ENCODE measurements around the gene SNAPC5.

DNA sequence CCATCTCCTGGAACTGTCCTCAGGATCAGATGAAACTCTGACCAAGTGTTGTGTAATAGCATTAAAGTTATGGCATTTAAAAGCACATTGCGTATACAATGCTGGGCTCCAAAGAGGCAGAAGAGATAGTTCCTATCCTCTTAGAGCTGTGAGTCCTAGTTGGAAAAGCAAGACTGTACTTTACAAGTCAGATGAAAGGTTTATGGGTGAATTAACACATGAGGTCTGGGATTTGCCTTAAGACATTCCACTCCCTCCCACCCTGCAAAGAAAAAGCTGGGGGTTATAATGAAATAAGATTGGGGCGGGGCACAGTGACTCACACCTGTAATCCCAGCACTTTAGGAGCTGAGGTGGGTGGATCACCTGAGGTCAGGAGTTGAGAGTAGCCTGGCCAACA is 35.6 kb downstream of the SNAPC5 start:
- TF ChIP-seq, protein P1, sequence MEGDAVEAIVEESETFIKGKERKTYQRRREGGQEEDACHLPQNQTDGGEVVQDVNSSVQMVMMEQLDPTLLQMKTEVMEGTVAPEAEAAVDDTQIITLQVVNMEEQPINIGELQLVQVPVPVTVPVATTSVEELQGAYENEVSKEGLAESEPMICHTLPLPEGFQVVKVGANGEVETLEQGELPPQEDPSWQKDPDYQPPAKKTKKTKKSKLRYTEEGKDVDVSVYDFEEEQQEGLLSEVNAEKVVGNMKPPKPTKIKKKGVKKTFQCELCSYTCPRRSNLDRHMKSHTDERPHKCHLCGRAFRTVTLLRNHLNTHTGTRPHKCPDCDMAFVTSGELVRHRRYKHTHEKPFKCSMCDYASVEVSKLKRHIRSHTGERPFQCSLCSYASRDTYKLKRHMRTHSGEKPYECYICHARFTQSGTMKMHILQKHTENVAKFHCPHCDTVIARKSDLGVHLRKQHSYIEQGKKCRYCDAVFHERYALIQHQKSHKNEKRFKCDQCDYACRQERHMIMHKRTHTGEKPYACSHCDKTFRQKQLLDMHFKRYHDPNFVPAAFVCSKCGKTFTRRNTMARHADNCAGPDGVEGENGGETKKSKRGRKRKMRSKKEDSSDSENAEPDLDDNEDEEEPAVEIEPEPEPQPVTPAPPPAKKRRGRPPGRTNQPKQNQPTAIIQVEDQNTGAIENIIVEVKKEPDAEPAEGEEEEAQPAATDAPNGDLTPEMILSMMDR (conservative IDR thresholded peaks at IDR 0.05; ENCODE audit: low read length), result no peak
- TF ChIP-seq EZH2phosphoT487 (IDR thresholded peaks at IDR 0.05; ENCODE audit: borderline replicate concordance), result no peak
